ENCODE measurements around the gene NAXE. TPM values are rescaled to one million over a fixed set of nuclear protein-coding genes. Genes with fewer than 3 reads are reported as not detected.

The NAXE gene
- total RNA-seq, 2 experiments from 2014 or later: 62.7 to 66.6 TPM

DNA sequence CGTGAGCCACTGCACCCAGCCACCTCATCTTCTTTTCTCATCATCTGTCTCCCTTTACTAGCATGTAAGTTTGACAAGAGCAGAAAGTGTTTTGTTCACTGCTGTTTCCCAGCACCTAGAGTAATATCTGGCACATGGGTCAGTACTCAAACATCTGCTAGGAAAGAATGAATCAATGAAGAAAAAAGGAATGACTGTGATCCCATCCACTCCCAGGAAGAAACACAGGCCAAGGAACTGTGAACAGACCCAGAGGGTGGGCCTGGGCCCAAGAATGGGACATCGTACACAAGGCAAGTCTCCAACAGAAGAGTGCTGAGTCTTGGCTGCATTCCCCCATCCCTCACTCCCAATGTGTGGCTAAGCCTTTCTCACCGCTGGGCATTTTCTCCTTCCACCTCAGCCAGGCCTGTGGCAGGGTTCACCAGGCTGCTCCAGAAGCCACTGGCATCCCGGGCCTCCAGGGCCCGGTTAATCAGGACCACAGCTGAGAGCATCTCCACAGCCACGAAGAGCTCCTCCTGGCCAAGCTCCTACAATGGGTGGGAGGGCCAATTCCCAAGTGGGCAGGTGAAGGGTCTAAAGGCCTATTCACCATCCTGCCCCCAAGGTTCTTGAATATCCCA is 37.6 kb upstream of the NAXE start:
- H3K4me3 Mint-ChIP-seq: no peak overlapping the region
- no peaks in the 10 kb centered on the region for H3K9me3 Mint-ChIP-seq (ENCODE audit: low read depth)
- H3K27me3 Mint-ChIP-seq: no peaks in the 10 kb centered on the region
- H3K36me3 Mint-ChIP-seq: peaks cover 17% of the 10 kb centered on the region
- no peak for DNase-seq
- peaks cover 15% of the 10 kb centered on the region for H3K4me1 Mint-ChIP-seq
- ATAC-seq: no peak
- H3K27ac Mint-ChIP-seq: no peak overlapping the region
- CTCF ChIA-PET: interaction anchor here (1.1 to 1.9 kb wide), 2 partner anchors 73 to 108 kb away, joined by 4 to 6 read pairs; no protein-coding TSS in a partner anchor

DNA sequence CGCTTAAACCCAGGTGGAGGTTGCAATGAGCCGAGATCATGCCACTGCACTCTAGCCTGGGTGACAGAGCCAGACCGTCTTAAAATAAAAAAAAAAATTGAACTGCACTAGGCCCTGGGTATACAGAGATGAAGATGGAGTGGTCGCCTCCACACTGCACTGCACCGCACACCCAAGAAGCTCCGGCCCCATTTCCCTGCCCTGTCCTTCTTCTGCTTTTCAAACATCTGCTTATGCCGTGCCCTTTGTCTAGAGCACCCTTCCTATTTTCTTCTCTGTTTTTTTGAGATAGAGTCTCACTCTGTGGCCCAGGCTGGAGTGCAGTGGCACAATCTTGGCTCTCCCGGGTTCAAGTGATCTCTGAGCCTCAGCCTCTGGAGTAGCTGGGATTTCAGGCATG is 36.6 kb upstream of the NAXE start:
- DNase-seq (no peak), ATAC-seq (no peak)
- no peak overlapping the region for H3K4me3 Mint-ChIP-seq
- H3K9me3 Mint-ChIP-seq (ENCODE audit: low read depth): no peaks in the 10 kb centered on the region
- no peaks in the 10 kb centered on the region for H3K27me3 Mint-ChIP-seq
- peaks cover 15% of the 10 kb centered on the region for H3K4me1 Mint-ChIP-seq
- CTCF ChIA-PET: interaction anchor here (0.6 to 1.9 kb wide), 5 partner anchors 12 to 335 kb away, joined by 3 to 6 read pairs (median 3); no protein-coding TSS in a partner anchor
- H3K27ac Mint-ChIP-seq: no peak overlapping the region
- peaks cover 19% of the 10 kb centered on the region for H3K36me3 Mint-ChIP-seq

DNA sequence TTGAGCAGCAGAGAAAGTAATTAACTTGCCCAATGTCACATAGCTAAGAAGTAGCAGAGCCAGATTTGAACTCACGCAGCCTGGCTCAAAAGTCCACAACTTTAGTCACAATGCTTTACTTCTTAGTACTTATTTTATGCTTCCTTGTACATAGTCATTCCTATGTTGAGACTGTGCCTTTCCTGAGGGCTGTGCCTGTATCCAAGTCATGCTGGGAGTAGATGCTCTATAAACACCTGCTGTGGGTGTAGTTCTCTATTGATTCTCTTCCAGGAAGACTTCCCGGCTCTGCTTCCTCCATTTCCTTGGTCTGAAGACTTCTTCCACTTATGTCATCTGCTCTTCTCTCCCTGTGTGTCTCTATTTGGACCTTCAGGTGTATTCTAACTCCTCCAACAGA is 35.9 kb upstream of the NAXE start:
- H3K27ac Mint-ChIP-seq: no peak overlapping the region
- H3K9me3 Mint-ChIP-seq (ENCODE audit: low read depth): no peaks in the 10 kb centered on the region
- CTCF ChIA-PET: interaction anchor here (1.1 to 1.9 kb wide), 3 partner anchors 11 to 334 kb away, joined by 3 to 6 read pairs (median 3); no protein-coding TSS in a partner anchor
- no peak overlapping the region for H3K4me3 Mint-ChIP-seq
- ATAC-seq (no peak), DNase-seq (no peak)
- H3K36me3 Mint-ChIP-seq: peaks cover 19% of the 10 kb centered on the region
- H3K4me1 Mint-ChIP-seq: peaks cover 15% of the 10 kb centered on the region
- no peaks in the 10 kb centered on the region for H3K27me3 Mint-ChIP-seq

DNA sequence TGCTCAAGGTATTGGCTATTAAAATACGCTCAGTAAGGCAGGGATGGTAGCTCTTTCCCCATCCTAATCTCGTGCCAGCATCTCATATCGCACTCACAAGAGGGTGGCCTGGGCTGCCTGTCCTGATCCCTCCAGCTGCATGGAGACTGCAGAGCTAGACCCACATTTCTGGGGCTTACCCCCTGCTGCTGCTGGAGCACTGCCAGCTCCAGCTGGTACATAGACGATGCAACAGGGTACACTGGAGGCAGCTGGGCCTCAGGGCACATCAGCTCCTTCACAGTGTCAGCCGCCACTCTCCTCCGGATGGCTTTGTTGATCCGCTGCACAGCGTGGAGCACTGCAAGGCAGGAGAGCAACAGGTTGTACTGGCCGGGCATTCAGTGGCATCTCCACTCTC is 35.2 kb upstream of the NAXE start:
- Mint-ChIP-seq H3K9me3 (ENCODE audit: low read depth) (no peaks in the 10 kb centered on the region), H3K4me3 (no peak overlapping the region), H3K36me3 (peaks cover 19% of the 10 kb centered on the region), H3K4me1 (peaks cover 15% of the 10 kb centered on the region), H3K27ac (no peak overlapping the region), H3K27me3 (no peaks in the 10 kb centered on the region)
- DNase-seq: no peak
- CTCF ChIA-PET: no interaction called here
- ATAC-seq: no peak

DNA sequence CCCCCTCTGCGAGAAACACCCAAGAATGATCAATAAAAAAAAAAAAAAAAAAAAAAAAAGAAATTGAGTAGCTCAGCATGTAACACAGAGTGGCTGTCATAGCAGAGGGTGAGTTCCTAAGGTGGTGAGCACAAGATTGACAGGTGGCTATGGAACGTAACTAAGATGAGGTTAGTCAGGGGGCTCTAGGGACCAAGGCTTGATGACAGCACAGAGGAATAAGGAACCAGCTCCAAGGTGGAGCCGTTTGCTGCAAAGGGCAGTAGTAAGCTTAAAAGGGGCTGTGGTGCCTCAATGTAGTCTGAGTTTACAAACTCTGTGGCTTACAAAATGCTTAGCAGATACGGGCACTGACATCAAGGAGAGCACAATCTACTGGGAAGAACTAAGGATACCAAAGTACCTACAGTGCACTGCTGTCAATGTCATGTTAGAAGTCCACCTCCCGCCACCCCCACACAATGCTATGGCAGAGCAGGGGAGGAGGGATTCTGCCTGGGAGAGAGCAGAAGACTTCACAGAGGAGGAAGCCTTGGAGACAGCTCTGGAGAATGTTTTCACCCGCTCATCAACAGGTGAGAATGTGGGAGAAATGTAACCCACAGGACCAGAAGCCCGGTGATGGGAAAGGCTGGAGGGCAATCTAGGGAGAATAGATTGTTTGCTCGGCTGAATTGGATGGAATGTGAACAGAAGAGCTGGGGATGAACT is 32.3 kb upstream of the NAXE start:
- CTCF ChIA-PET: no interaction called here
- H3K4me1 Mint-ChIP-seq: peaks cover under 1% of the 10 kb centered on the region
- no peak overlapping the region for H3K4me3 Mint-ChIP-seq
- no peaks in the 10 kb centered on the region for H3K27me3 Mint-ChIP-seq
- H3K27ac Mint-ChIP-seq: no peak overlapping the region
- DNase-seq (no peak), ATAC-seq (no peak)
- peaks cover 21% of the 10 kb centered on the region for H3K36me3 Mint-ChIP-seq
- no peaks in the 10 kb centered on the region for H3K9me3 Mint-ChIP-seq (ENCODE audit: low read depth)

DNA sequence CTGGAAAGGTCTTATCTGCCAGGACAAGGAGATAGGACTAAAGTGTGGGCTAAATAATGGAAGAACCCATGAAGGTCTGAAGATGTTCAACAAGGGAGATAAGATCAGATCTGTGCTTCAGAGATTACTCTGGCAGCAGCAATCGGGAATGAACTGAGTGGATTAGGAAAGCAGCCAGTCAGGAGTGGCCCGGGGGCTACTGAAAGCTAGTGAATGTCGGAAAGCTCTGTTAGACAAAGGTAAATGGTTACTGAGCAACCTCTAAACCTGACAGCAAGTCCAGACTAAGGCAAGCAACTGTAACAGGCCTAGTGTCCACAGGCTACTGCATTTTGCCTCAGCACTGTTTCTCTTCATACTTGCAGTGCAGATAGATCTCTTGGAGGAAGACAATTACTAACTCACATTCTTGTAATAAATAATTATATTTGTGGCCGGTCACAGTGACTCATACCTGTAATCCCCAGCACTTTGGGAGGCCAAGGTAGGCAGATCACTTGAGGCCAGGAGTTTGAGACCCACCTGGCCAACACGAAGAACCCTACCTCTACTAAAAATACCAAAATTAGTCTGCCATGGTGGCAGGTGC is 31.7 kb upstream of the NAXE start:
- Mint-ChIP-seq H3K4me3 (no peak overlapping the region), H3K36me3 (peaks cover 23% of the 10 kb centered on the region), H3K27me3 (no peaks in the 10 kb centered on the region), H3K27ac (no peak overlapping the region), H3K4me1 (no peaks in the 10 kb centered on the region), H3K9me3 (ENCODE audit: low read depth) (no peaks in the 10 kb centered on the region)
- CTCF ChIA-PET: no interaction called here
- DNase-seq: no peak
- ATAC-seq: no peak

DNA sequence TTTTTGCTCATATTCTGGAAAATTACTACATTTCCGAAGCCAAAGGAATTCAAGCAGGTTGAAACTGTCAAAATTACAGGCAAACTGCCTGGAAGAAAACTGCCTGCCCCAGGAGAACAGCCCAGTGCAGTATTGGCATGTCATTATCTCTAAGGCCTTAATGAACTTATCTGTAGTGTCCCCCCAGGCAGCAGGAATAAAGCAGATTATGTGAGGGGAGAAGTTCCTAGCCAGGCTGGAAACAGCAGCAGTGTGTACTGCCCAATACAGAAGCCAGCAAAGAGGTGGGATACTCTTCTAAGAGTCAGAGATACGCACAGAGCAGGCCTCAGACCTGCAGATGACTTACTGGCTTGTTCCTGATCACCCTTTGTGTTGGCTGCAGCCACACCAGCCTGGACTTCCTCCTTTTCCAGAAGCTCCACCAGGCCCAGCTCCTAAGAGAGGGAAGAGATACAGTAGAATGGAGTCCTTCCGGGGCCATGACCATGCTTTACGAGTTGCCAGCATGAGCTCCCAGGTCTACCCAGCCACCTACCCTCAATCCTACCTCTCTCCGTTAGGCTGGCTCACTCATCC is 30.9 kb upstream of the NAXE start:
- Mint-ChIP-seq H3K9me3 (ENCODE audit: low read depth) (no peaks in the 10 kb centered on the region), H3K4me3 (no peak overlapping the region), H3K36me3 (peaks cover 22% of the 10 kb centered on the region), H3K27me3 (no peaks in the 10 kb centered on the region), H3K27ac (no peak overlapping the region), H3K4me1 (no peaks in the 10 kb centered on the region)
- ATAC-seq (no peak), DNase-seq (no peak)
- CTCF ChIA-PET: interaction anchor here (1.4 to 1.8 kb wide), 2 partner anchors 13 to 175 kb away, joined by 3 to 6 read pairs; no protein-coding TSS in a partner anchor

DNA sequence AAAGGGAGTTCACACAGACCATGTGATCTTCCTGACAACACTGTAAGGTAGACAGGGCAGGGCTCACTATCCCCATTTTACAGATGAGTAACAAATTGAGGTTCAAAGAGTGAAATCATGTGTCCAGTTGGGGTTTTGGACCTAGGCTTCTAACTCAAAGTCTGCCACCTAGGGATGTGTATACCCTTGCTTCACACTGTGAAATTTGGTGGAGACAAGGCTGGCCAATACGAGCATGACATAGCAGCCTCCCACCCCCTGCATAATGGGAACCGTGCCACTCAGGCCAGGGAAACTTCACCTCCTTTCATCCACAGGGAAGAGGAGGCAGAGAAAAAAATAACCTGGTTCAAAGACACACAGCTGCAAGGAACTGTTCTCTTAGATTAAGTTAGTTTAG is 26.1 kb upstream of the NAXE start:
- H3K4me1 Mint-ChIP-seq: no peaks in the 10 kb centered on the region
- no peaks in the 10 kb centered on the region for H3K27me3 Mint-ChIP-seq
- H3K27ac Mint-ChIP-seq: no peak overlapping the region
- no peak overlapping the region for H3K4me3 Mint-ChIP-seq
- no peaks in the 10 kb centered on the region for H3K9me3 Mint-ChIP-seq (ENCODE audit: low read depth)
- DNase-seq (no peak), ATAC-seq (no peak)
- peaks cover 19% of the 10 kb centered on the region for H3K36me3 Mint-ChIP-seq
- CTCF ChIA-PET: interaction anchor here (1.0 to 3.2 kb wide), 2 partner anchors 17 to 85 kb away, joined by 5 to 9 read pairs; no protein-coding TSS in a partner anchor

DNA sequence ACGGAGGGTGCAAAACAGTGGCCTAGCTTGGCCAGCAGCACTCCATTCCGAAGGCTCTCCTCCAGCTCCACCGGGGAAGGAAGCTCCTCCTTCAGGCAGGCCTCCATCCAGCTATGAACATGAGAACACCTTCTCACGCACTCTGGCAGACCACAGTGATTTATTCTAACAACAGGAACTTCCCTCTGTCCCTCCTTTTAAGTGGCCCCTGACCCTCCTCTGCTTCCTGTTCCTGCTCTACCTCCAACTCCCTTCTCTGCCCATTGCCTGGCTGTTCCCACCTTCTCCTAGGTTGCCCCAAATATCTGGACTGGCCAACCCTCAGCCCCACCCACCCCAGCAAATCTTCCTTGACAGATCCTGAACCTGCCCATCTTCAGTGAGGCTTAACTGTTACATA is 25.1 kb upstream of the NAXE start:
- H3K4me1 Mint-ChIP-seq: peaks cover 8% of the 10 kb centered on the region
- DNase-seq (no peak), ATAC-seq (no peak)
- peaks cover 19% of the 10 kb centered on the region for H3K36me3 Mint-ChIP-seq
- H3K27ac Mint-ChIP-seq: no peak overlapping the region
- H3K27me3 Mint-ChIP-seq: peaks cover 3% of the 10 kb centered on the region
- CTCF ChIA-PET: interaction anchor here (0.6 to 3.2 kb wide), 4 partner anchors 11 to 86 kb away, joined by 3 to 9 read pairs (median 4); no protein-coding TSS in a partner anchor
- H3K4me3 Mint-ChIP-seq: no peak overlapping the region
- no peaks in the 10 kb centered on the region for H3K9me3 Mint-ChIP-seq (ENCODE audit: low read depth)

DNA sequence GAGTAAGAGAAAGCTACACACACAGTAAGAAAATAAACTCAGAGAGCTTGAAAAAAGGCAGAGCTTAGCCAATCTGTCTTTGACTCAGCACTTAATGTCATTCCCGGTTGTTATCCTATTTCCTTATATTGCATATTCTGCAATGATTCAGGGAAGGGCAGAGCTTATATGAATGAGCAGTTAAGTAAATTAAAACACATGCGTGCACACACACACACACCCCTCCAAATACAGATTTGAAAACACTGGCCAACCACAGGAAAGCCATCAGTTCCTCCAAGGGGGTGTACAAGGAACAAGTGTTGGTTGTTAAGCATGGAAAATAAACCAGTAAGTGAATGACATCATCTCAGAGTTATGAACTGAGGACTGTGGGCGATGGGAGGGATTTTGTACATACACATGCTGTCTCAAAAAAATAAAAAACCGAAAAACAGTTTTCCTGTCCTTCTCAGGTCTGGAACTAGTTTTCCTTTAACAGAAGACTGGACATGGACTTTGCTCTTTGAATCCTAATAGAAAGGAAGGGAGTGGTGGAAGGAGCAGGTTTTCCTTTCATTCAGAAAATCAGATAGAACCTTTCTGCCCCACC is 20.2 kb upstream of the NAXE start:
- peak overlapping the region; percentile 91 for H3K4me3 Mint-ChIP-seq
- H3K9me3 Mint-ChIP-seq (ENCODE audit: low read depth): no peaks in the 10 kb centered on the region
- peaks cover 8% of the 10 kb centered on the region for H3K36me3 Mint-ChIP-seq
- ATAC-seq: no peak
- H3K27ac Mint-ChIP-seq: no peak overlapping the region
- H3K27me3 Mint-ChIP-seq: peaks cover 28% of the 10 kb centered on the region
- CTCF ChIA-PET: interaction anchor here (0.7 to 4.0 kb wide), 11 partner anchors 11 to 186 kb away, joined by 3 to 18 read pairs (median 4); no protein-coding TSS in a partner anchor
- peaks cover 26% of the 10 kb centered on the region for H3K4me1 Mint-ChIP-seq
- no peak for DNase-seq

DNA sequence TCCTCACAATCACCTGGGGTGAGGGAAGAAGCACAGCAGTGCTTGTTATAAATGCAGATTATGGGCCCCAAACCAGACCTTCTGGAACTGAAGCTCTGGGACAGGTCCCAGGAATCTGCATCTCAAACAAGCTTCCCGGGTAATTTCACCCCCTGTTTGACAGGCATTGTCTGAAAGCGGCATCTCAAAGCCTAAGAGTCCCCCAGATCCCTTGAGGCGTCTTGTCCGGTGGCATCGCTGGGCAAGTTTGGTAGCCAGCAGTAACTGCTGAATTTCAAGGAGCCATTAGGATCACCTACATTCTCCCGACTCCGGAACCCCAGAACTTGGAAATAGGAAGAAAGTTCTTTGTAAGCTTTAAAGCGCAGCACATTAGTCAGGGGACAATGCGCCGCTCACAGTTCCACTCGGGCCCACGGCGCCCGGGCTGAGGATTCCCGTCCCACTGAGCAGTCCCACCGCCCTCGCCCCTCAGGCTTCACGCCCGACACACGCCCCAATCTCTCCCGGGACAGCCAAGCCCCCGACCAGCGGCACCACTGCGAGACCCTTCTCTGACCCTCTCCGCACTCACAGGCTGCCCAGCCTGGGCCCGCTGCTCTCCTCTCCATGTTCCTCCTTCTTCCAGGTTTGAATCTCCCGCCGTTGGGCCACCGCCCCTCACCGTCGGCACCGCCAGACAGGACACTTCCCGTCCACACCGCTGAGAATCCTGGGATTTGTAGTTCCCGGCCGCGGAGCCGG is 19.5 kb upstream of the NAXE start, which contains the start of gene IQGAP3:
TSS of gene IQGAP3 (minus strand) at position 647 of the 744 bp plus-strand sequence. CDS start at position 611, 36 bp downstream.
- CTCF ChIA-PET: interaction anchor here (0.7 to 4.0 kb wide), 10 partner anchors 10 to 187 kb away, joined by 3 to 18 read pairs (median 4); no protein-coding TSS in a partner anchor
- Mint-ChIP-seq H3K9me3 (ENCODE audit: low read depth) (no peaks in the 10 kb centered on the region), H3K4me1 (peaks cover 26% of the 10 kb centered on the region), H3K36me3 (peaks cover 8% of the 10 kb centered on the region), H3K27me3 (peaks cover 28% of the 10 kb centered on the region), H3K27ac (peak within 1 kb of the TSS; percentile 58), H3K4me3 (peak within 1 kb of the TSS; percentile 91)
- ATAC-seq (peak; percentile 95), DNase-seq (peak; percentile 86)

DNA sequence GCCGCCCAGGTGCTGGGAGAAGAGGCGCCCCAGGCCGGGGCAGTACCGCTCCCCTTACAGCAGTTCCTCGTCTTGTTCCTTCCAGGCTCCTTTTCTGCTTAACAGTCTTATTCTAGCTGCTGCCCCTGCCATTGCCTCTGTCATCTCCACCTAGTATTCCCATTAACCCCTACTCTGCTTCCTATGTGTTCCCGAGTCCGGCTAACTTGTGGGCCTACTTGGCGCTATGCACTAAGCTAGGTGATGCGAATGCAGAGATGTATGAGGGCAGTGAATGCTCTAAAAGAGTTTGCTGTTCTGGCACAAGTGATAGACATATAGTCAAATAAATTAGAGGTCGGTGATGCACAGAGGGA is 18.9 kb upstream of the NAXE start:
- no peak for ATAC-seq

More for the DNA sequence above, 18.9 kb upstream of the NAXE start:
- Mint-ChIP-seq H3K4me3 (peak overlapping the region; percentile 91), H3K27ac (peak overlapping the region; percentile 58), H3K4me1 (peaks cover 26% of the 10 kb centered on the region), H3K36me3 (peaks cover 8% of the 10 kb centered on the region), H3K27me3 (peaks cover 28% of the 10 kb centered on the region), H3K9me3 (ENCODE audit: low read depth) (no peaks in the 10 kb centered on the region)
- CTCF ChIA-PET: interaction anchor here (1.7 to 4.0 kb wide), 4 partner anchors 9 to 117 kb away, joined by 4 to 18 read pairs (median 6); no protein-coding TSS in a partner anchor
- no peak for DNase-seq
